ENCODE measurements around the gene MINAR2.

GRCh38 chr5:129768735-129769134 is 20.8 kb downstream of the MINAR2 start:
- TF ChIP-seq CTCF (IDR thresholded peaks at IDR 0.05) (no peak), POLR2A (IDR thresholded peaks at IDR 0.05) (no peak)
